AG09309 (cell line): ENCODE data around the gene ARHGAP24.
"Not testable (repeated sequence)": the region's sequence is repeated elsewhere in the genome, so short reads cannot be mapped to it uniquely, and the experiment has no call there.

Experiments used
- DNase-seq: peaks from one replicate; pipeline ENCODE4 v3.0.0-alpha.2; 2010; ENCODE audit warnings: low read depth
- H3K4me3 ChIP-seq: 2 replicates; pipeline ENCODE4 v1.5.1; 2011; ENCODE audit warnings: mild to moderate bottlenecking, low read depth, low read length, moderate library complexity; ENCODE audit not compliant: control insufficient read depth
- TF ChIP-seq, protein P1 (sequence below): IDR thresholded peaks from 2 replicates; pipeline ENCODE4 v1.5.1; 2011; ENCODE audit warnings: mild to moderate bottlenecking, low read depth, low read length, inconsistent platforms; ENCODE audit not compliant: insufficient read depth, control insufficient read depth; ENCODE audit errors: missing control alignments

Gene ARHGAP24

DNA sequence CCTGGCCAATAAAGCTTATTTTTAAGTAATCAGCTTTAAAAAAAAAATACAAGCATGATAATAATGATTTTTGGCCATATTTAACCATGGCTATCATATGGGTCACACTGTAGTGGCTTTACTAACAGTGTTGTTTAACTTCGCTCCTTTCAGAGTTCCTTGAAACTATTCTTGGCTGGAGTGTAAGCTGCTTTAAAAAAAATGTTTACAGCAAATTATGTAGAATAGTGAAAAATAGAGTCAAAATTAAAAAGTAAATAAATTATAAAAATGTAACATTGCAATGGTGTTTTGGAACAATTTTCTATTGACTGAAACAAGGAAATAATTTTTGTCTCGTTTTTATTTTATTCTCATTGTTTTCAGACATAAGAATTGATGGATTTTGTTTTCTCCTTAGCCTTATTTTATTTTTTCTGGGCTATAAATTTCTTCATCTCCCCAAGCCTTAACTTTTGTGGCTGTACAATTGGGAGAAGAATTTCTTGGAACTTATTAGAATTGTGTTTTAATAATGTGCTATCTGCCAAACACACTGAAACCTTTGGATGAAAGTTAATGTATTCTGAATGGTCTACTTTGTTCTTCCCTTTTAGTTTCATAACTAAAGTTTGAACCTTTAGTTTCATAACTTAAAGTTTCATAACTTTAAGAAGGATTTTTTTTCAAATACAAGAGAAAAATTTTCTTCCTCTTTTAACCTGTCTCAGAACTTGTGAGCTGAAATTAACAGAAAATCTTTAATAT lies 182.0 kb downstream of the ARHGAP24 start:
- no peak for DNase-seq
- H3K4me3 ChIP-seq, result no peak overlapping the region
- TF ChIP-seq, protein P1, sequence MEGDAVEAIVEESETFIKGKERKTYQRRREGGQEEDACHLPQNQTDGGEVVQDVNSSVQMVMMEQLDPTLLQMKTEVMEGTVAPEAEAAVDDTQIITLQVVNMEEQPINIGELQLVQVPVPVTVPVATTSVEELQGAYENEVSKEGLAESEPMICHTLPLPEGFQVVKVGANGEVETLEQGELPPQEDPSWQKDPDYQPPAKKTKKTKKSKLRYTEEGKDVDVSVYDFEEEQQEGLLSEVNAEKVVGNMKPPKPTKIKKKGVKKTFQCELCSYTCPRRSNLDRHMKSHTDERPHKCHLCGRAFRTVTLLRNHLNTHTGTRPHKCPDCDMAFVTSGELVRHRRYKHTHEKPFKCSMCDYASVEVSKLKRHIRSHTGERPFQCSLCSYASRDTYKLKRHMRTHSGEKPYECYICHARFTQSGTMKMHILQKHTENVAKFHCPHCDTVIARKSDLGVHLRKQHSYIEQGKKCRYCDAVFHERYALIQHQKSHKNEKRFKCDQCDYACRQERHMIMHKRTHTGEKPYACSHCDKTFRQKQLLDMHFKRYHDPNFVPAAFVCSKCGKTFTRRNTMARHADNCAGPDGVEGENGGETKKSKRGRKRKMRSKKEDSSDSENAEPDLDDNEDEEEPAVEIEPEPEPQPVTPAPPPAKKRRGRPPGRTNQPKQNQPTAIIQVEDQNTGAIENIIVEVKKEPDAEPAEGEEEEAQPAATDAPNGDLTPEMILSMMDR, result no peak

DNA sequence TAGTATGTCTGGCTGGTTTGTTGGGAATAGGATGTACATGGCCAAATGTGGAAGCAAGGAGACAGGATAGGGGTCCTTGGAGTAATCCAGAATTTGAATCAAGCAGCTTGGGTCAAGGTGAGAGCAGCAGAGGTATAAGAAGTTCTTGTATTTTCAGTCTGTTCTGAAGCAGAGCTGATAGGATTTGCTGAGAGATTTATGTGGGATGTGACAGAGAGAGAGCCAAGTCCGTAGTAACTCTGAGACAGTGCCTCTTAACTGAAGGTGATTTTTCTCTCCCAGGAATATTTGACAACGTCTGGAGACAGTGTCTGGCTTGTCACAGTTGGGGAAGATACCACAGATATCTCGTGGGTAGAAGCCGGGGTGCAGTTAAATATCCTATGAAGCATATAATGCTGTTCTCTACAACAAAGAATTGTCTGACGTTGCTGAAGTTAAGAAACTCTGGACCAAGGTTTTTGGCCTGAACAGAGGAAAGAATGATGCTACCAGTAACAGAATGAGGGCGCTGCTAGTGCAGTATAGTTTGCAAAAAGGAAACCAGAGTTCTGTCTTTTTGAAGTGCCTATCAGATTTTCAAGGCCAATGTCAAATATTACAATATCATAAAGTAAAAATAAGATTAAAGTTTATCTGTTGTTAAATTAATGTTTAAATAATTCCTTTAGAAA lies 184.0 kb downstream of the ARHGAP24 start:
- DNase-seq, result no peak
- TF ChIP-seq, protein P1, result no peak
- no peak overlapping the region for H3K4me3 ChIP-seq

DNA sequence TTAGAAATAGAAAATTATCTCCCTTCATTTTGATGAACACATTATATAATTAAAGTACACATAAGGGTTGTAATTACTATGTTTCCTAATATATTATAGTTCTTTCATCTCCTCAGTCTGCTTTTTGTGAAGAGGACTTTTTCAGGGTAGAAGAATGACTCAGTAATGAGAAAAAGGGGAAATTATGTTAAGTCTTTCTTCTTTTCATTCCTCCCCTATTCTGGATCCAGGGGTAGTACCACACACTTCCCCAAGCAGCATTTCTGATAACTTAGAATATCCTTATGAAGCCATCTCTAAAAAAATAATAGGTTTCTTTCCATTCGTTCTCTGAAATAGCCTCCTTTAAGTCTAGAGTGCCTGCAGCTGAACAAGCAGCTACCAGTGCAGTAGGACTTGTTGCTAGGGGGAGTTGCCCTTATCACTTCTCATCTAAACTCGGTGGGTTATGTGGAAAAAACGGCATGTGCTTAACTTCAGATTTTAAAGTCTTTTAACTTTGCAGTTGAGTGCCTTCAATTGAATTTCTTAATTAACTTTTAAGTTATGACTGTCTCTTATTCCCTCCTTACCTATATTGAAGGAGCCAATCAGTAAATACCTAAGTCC lies 184.8 kb downstream of the ARHGAP24 start:
- no peak overlapping the region for H3K4me3 ChIP-seq
- no peak for DNase-seq

DNA sequence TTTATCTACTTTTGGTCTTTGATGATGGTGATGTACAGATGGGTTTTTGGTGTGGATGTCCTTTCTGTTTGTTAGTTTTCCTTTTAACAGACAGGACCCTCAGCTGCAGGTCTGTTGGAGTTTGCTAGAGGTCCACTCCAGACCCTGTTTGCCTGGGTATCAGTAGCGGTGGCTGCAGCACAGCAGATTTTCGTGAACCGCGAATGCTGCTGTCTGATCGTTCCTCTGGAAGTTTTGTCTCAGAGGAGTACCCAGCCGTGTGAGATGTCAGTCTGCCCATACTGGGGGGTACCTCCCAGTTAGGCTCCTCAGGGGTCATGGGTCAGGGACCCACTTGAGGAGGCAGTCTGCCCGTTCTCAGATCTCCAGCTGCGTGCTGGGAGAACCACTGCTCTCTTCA lies 191.7 kb downstream of the ARHGAP24 start:
- not testable (repeated sequence) for DNase-seq, H3K4me3 ChIP-seq

More for the DNA sequence above, 184.8 kb downstream of the ARHGAP24 start:
- TF ChIP-seq, protein P1, result no peak

DNA sequence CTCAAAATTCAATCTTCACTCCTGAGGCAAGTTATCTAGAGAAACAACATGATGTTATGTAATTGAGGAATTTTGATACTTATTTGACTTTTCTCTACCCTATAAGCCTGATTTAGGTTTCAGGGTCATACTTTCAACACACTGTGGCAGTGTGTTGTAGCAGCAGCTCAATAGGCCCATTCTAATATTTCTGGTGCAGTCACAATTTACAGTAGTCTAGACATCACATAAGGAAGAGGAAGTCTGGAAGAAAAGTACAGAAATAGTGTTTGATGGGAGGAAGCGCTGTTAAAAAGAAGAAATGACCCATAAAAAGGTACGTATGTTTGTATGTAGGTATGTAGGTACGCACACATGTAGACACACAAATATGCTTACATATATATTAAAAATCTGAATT lies 194.3 kb downstream of the ARHGAP24 start:
- TF ChIP-seq, protein P1, result no peak

DNA sequence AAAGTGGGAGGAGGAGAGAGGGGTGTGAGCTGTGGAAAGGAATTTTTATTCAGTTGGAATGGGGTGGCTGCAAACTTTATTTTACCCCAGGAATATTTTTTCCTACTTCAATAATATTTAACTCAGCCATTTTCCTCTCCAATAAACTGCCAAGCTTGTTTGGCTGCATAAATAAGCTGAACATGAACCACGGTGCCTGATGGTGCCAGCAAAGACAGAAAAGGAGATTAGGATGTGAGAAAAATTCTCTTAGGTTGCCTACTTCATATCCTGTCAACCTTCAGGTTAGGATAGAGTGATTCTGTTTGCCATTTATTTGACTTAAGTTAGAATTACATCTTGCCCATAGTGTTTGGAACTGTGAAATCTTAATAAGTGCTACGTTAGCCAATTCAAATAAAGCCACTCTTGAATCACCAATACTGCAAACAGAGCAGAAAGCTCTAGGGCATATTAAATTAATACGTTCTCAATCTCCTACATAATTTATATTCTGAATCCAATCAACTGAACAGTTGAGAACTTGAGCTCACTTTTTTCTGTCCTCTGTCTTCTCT lies 195.1 kb downstream of the ARHGAP24 start:
- TF ChIP-seq, protein P1, result no peak
- no peak overlapping the region for H3K4me3 ChIP-seq
- DNase-seq, result no peak

More for the DNA sequence above, 194.3 kb downstream of the ARHGAP24 start:
- DNase-seq, result no peak
- no peak overlapping the region for H3K4me3 ChIP-seq

DNA sequence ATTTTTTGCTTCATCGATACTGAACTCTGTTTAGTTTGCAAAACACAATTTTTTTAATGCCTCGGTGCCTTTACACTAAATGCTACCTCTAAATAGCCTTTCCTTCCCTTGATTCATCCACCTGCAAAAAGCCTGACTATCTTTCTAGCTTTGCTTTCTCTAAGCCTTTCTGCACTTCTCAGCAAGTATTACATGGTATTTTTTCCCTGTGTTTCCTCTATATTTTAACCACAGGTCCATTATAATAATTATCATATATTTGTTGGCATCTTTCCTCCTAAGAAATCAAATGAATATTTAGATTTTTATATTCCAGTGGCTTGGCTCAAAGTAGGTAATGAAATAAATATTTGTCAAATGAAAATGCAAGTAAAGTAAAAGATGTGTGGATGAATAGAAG lies 196.2 kb downstream of the ARHGAP24 start:
- no peak overlapping the region for H3K4me3 ChIP-seq
- TF ChIP-seq, protein P1, result no peak
- no peak for DNase-seq
